ENCODE data around the gene SMIM34.

Gene SMIM34

DNA sequence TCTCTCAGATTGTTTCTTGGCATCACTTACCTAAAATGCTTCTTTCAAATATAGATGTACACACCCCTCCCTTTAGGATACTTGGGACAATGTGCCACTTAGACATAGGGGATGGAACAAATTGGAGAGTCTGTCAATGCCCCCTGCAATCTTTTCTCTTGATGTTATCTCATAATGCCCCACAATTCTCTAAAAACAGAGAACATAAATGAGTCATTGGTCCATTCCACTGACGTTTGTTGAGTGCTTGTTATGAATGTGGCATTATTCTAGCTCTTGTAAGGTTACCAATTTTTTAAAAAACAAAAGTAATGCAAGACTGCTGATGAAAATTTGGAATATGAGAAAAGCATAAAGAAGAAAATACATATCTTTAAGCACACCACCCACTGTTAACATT lies 54.0 kb downstream of the SMIM34 start:
- no peak for DNase-seq

All from activated CD8-positive, alpha-beta memory T cell treated with anti-CD3 and anti-CD28 coated beads for 24 hours (primary cell).